Breast epithelium (tissue), 3 donors: ENCODE data around the gene ORM2.

ENCODE experiments used
- POLR2A ChIP-seq: fragments of 450-650 bp; IDR thresholded peaks from one replicate; pipeline ENCODE4 v1.6.1; 2016; ENCODE audit warnings: antibody characterized with exemption, mild to moderate bottlenecking, moderate library complexity
- TF ChIP-seq, protein P1 (sequence below), 3 donors: fragments of 450-650 bp; IDR thresholded peaks; one replicate each; pipeline ENCODE4 v1.5.1; 2016 to 2017; ENCODE audit warnings: antibody characterized with exemption in 3 of 3, mild to moderate bottlenecking in 3 of 3, moderate library complexity in 3 of 3

DNA sequence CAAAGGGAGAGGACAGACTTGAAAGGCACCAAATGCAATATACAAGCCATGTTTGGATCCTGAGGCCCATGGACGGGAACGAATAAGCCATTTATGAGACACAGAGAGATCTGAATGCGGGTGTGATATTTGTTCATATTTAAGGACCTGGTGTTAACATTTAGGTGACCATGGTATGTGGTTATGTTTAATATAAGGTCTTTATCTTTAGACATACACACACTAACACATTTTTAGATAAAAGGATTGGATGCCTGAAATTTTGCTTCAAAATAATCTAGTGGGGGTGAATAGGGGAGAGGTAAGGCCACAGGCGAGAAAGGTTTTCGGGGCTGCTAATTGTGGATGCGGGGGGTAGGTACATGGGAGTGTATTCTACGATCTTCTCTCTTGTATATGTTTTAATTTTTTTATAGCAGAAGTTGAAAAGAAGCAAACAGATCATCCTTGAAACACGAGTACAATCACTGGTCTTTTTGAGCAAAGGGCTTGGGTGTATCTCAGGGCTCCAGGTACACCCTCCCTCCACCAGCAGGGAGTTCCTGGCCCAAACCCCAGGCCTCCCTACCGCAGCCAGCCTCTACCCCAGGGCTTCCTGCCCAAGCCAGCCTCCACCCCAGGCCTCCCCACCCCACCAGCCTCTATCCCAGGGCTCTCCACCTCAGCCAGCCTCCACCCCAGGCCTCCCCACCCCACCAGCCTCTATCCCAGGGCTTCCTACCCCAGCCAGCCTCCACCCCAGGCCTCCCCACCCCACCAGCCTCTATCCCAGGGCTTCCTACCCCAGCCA is 45.9 kb downstream of the ORM2 start:
- TF ChIP-seq POLR2A = no peak
- TF ChIP-seq, protein P1, sequence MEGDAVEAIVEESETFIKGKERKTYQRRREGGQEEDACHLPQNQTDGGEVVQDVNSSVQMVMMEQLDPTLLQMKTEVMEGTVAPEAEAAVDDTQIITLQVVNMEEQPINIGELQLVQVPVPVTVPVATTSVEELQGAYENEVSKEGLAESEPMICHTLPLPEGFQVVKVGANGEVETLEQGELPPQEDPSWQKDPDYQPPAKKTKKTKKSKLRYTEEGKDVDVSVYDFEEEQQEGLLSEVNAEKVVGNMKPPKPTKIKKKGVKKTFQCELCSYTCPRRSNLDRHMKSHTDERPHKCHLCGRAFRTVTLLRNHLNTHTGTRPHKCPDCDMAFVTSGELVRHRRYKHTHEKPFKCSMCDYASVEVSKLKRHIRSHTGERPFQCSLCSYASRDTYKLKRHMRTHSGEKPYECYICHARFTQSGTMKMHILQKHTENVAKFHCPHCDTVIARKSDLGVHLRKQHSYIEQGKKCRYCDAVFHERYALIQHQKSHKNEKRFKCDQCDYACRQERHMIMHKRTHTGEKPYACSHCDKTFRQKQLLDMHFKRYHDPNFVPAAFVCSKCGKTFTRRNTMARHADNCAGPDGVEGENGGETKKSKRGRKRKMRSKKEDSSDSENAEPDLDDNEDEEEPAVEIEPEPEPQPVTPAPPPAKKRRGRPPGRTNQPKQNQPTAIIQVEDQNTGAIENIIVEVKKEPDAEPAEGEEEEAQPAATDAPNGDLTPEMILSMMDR (IDR thresholded peaks at IDR 0.05) = no peak
